GM21447 (cell line): ENCODE results near the gene SGIP1.

Experiments
- ATAC-seq: cut with Tn5 transposase; IDR thresholded peaks from one replicate; pipeline ENCODE4 v1.9.1; 2021; ENCODE audit not compliant: unreplicated experiment

The SGIP1 gene

GRCh38 chr1:66676613-66677298 lies 142.8 kb downstream of the SGIP1 start:
- ATAC-seq, result no peak

GRCh38 chr1:66678146-66678545 lies 144.2 kb downstream of the SGIP1 start:
- ATAC-seq, result no peak

GRCh38 chr1:66679140-66679539 lies 145.2 kb downstream of the SGIP1 start:
- ATAC-seq, result no peak

GRCh38 chr1:66681686-66682085 lies 147.7 kb downstream of the SGIP1 start:
- no peak for ATAC-seq

- no peak for ATAC-seq
Measured at GRCh38 chr1:66682106-66682505, 148.2 kb downstream of the SGIP1 start.

GRCh38 chr1:66684353-66684752 lies 150.4 kb downstream of the SGIP1 start:
- no peak for ATAC-seq

GRCh38 chr1:66685265-66685664 lies 151.3 kb downstream of the SGIP1 start:
- ATAC-seq, result no peak

- no peak for ATAC-seq
Measured at GRCh38 chr1:66685670-66686069, 151.7 kb downstream of the SGIP1 start.

GRCh38 chr1:66686406-66686805 lies 152.5 kb downstream of the SGIP1 start:
- ATAC-seq, result no peak

GRCh38 chr1:66687358-66687757 lies 153.4 kb downstream of the SGIP1 start:
- no peak for ATAC-seq

- ATAC-seq, result no peak
Measured at GRCh38 chr1:66690666-66691381, 156.9 kb downstream of the SGIP1 start.

GRCh38 chr1:66692681-66693080 lies 158.7 kb downstream of the SGIP1 start:
- no peak for ATAC-seq

- ATAC-seq, result no peak
Measured at GRCh38 chr1:66693856-66694255, 159.9 kb downstream of the SGIP1 start.

GRCh38 chr1:66695116-66695515 lies 161.2 kb downstream of the SGIP1 start:
- ATAC-seq, result no peak

GRCh38 chr1:66696771-66697170 lies 162.8 kb downstream of the SGIP1 start:
- no peak for ATAC-seq

- no peak for ATAC-seq
Measured at GRCh38 chr1:66699213-66699612, 165.3 kb downstream of the SGIP1 start.

- no peak for ATAC-seq
Measured at GRCh38 chr1:66704177-66704875, 170.4 kb downstream of the SGIP1 start.

GRCh38 chr1:66705110-66705509 lies 171.2 kb downstream of the SGIP1 start:
- no peak for ATAC-seq

GRCh38 chr1:66711420-66711819 lies 177.5 kb downstream of the SGIP1 start:
- no peak for ATAC-seq

GRCh38 chr1:66712839-66713238 lies 178.9 kb downstream of the SGIP1 start:
- no peak for ATAC-seq

GRCh38 chr1:66723985-66724384 lies 190.0 kb downstream of the SGIP1 start:
- ATAC-seq, result no peak
